CMK (cell line): ENCODE data around the gene SMPD4.
"Not testable (repeated sequence)": the region's sequence is repeated elsewhere in the genome, so short reads cannot be mapped to it uniquely, and the experiment has no call there.

Source experiments
- DNase-seq: peaks from one replicate; pipeline ENCODE4 v3.0.0-alpha.2; 2010; ENCODE audit warnings: low read depth

Gene SMPD4

DNA sequence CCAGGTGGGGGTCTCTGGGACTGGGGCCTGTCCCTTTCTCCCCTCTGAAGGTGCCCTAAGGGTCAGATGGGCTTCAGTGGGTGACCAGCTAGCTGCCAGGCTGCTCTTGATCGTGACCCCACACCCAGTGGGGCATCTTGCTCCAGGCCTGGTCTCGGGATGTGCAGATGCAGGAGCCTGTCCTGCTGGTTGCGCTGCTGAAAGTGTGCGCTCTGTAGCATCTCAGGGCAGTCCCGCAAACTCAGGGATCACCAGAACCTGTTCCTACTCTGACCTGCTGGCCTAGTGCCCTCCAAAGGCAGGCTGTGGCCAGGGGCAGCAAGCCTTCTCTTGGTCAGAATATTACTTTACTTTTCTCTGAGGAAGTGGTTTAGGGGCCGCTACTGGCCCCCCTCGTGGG is 40.9 kb downstream of the SMPD4 start:
- not testable (repeated sequence) for DNase-seq

DNA sequence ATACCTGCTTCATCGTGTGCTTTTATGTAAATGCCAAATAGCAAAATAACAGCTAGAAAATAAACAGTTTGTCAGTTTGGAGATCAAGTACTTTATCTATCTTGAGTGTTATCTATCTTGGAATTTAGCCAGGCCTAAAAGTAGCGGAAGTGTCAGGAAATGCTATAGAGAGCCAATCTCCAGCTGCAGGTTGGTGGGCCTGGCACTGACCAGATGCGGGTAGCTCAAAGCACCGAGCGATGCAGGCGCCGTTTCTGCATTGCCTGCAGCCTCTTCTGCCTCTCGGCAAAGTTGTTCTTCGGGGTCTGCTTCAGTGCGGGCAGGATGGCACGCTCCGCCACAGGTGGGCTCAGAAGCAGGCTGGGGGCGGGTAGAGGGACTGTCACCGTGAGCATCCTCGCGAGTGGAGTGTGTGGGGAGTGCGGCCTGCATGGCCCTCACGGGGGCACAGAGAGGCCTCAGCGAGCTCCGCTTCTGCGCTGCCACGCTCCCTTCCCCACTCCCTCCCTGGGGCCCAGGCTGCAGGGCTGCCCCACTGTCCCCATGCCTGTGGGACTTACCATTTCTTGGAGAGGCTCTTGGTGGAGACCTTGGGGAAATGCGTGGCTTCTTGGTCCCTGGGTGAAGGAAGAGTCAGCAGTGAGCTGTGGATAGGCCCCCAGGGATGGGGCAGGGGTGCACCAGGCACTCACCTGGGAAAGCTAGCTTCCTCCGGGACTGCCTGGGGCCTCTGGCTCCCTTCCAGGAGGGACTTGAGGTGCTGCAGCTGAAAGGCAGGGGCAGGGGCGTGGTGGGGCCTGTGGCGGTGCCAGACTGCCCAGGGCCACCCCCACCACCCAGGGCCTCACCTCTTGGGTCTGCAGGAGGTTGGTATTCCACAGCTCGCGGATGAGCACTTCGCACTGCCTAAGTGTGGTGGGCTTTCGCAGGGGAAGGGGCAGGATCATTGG is 41.8 kb downstream of the SMPD4 start:
- DNase-seq, result not testable (repeated sequence)

DNA sequence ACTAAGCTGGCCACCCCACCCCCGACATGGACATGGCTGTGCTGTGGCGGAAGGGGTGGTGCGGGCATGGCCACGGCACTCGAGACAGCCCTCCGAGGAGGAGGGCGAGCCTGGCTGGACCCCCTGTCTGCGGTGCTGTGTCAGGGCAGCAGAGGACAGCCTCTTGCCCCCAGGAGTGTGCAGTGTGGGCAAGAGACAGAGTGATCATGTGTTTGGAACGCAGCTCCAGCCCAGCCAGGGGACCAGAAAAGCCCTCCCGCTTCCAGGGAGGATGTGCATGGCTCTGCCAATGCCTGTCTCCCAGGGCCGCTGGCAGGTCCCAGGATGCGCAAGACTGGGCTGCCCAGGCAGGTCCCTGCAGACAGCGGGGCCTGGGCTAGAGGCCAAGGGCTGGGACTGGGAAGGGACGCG is 42.6 kb downstream of the SMPD4 start:
- not testable (repeated sequence) for DNase-seq

DNA sequence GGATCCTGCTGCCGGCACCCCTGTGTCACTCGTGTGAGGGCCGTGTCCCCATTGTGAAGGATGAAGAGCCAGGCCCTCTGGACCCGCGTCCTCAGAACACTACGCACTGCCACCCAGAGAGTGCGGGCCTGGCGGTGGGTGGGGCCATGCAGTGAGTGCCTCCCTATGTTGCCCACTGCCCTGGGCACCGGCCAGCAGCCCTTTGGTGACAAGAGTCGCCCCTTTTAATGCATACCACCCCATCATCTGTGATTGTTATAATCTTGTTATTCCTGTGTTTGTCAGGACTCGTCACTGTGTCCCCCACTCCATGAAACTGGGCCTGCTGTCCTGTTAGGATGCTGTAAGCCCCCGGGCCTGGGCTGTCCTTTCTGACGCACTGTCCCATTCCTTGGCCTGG is 43.1 kb downstream of the SMPD4 start:
- DNase-seq, result not testable (repeated sequence)

DNA sequence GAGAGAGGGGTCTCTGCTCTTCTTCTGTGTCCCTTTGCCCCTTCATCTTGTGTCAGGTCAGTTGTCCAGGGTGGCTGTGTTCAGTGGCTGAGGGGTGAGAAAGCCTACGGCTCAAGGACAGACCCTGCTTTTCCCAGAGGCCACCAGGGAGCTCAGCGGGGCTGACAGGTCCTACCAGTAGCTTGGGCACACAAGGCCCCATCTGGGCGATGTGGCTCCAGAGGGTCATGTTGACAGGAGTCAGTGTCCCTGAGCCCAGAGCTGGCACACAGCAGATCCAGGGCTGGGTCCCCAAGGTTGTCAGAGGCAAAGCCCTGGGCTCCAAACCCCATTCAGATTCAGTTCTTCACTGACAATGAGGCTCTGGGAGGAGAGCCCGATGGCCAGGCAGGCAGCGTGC is 44.3 kb downstream of the SMPD4 start:
- DNase-seq, result not testable (repeated sequence)

DNA sequence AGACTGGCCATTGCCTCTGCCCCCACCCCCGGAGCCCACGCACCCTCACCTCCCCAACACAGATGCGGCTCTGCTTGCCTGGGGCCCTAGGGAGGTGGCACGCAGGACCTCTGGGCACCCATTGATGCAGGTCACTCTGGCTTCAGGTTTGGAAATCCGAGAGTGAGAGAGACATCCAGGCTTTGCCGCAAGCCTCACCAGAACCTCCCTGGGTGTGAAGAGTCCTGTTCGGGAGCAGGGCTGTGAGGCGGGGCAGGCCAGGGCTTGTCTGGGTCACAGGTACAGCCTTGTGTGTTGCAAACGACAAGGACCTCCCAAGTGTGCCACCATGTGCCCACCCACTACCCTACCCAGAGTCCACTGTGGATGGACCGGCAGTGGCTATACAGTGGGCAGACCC is 44.9 kb downstream of the SMPD4 start:
- not testable (repeated sequence) for DNase-seq

DNA sequence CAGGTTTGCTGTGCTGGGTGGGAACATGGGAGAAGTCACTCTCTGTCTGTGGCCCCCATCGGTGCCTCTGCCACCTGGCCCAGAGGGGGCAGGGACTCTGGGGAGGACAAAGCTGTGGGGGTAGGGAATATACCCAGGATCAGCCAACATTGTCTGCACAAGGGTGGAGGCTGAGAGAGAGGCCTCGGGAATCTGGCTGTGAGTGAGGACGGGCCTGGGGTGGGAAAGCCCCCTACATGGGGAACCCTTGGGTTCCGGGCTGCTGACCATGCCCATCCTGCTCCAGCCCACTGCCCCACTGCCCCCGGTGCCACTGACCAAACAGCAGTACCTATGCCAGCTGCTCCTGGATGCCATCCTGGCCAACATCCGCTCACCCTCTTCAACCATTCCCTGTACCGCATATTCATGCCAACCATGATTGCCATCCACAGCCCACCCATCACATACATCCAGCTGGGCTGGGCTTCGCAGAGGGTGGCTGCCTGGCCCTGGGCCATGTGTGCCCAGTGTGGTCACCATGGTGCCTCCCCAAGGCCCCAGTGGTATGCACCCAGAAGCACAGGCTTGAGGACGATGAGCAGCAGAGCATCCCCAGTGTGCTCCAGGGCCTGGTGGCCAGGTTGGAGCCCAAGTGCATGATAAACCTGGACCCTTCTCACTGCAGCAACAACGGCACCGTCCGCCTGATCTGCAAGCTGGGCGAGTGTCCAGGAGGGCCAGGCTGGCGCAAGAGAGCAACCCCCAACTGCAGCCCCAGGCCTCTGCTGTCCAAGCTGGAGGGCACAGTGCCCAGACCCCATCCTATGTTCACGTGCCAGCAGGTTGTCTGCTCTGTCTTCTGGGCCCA is 45.5 kb downstream of the SMPD4 start:
- no peak for DNase-seq

DNA sequence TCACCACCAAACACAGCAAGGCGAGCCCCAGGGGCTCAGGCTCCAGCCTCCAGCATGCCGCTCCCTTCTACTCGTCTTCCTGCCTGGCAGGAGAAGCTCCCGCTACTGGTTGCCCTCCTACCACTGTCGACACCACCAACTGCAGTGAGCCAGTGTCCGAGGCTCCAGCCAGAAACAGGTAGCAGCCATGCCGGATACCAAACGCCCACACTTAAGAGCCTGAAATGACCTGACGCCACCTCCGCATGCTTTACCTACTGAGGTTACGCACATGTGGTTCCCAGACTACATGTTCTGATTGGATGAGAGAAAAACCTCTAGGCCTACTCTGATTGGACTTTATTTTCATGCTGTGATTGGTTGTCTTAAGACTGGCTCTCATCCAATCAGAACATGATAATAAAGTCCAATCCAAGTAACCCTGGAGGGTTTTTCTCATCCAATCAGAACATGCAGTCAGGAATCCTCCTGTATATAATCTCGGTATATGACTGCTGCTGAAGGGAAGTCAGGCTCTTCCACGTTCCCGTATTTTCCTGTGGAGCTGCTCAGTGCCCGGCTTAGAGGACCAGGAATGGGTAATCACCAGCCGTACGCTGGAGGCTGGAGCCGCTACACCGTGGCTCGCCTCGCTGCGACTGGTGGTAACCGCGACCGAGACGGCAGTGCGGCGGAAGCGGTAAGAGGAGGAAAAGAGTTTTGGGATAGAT is 52.1 kb downstream of the SMPD4 start, which contains the start of gene POTEF:
Gene POTEF, minus strand, starts transcription at position 103 of the 710 bp plus-strand sequence. CDS start 8,707 bp downstream, outside the sequence.
- DNase-seq, result not testable (repeated sequence)

DNA sequence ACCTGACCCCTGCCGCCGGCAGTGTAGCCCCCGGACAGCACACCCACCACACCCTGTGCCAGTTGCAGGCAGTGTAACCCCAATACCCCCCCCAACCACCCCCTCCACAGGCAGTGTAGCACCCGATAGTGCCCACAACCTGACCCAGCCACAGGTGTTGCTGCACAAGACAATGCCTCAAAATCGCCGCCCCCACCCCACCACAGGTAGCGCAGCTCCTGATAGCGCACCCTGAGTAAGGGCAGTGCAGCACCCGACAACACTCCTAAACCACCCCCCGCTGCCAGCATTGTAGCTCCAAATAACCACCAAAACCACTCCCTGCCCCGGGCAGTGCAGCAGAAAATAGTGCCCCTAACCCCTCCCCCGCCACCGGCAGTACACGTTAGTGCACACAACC is 52.9 kb downstream of the SMPD4 start:
- not testable (repeated sequence) for DNase-seq

DNA sequence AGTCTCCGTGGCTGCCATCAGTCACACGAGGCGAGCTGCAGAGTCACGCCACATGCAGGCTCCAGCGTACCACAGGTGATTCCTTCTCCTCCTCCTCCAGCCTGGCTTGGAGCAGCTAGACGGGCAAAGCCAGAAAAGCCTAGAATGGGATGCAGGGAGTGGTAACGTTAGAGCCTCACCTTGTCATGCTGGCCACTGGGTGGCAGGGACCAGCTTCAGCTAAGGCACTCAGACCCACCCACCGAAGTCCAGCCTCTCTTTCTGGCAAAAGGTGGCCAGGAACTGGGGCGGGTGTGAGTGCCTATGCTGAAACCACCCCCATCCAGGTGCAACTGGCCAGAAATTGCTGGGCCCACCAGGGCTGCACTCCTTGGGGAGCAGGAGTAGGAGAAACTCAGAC is 53.7 kb downstream of the SMPD4 start:
- not testable (repeated sequence) for DNase-seq

DNA sequence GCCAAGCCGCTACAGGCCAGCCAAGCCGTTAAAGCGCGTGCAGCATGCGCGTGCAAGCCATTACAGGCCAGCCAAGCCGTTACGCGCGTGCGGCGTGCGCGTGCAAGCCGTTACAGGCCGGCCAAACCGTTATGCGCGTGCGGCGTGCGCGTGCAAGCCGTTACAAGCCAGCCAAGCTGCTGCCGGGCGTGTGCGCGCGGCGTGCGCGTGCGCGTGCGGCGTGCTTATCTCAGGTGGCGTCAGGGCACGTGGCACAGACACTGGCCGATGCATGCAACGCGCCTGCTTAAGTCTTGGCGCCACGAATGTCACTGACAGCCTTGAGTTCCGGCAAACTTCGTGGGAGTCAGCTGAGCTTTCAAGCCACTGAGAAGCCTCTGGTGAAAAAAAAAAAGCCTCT is 60.5 kb downstream of the SMPD4 start:
- DNase-seq, result not testable (repeated sequence)

DNA sequence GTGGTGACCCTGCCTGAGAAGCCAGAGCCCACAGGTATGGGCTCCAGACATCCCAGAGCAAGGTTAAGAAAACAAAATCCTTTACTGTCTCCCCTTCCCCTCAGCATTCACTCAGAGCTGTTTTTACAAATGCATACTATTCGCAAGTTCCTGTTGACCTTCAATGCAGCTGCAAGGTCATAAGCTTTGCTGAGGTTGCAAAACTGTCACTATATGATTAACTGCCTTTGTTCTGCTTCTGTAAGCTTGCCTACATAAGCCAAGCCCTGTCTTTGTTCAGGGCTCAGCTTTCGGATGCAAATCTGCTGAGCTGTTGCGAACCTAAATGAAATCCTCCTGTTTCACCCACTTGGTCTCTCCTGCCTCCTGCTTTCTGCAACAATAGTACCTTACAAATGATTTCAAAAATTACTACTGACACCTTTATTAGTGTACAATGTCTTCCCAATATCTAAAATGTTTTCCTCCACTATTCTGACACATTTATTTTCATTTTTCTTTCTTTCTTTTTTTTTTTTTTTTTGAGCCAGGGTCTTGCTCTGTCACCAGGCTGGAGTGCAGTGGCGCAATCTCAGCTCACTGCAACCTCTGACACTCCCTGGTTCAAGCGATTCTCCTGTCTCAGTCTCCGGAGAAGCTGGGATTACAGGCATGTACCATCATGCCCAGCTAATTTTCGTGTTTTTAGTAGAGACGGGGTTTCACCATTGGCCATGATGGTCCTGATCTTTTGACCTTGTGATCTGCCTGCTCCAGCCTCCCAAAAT is 78.6 kb downstream of the SMPD4 start:
- not testable (repeated sequence) for DNase-seq
